Stomach (tissue), 4 donors: ENCODE measurements around the gene FAM98C.

Experiments
- CTCF ChIP-seq, 7 experiments: fragments of 450-650 bp in 4 of 7; fragments of 200-600 bp in 3 of 7; sonication (generic) in 3 of 7; IDR thresholded peaks; one replicate each; pipeline ENCODE4 v1.5.1; 2016 to 2019; ENCODE audit warnings: antibody characterized with exemption in 7 of 7, control low read depth in 2 of 7, mild to moderate bottlenecking in 1 of 7
- POLR2A ChIP-seq, 4 donors: fragments of 450-650 bp; IDR thresholded peaks; one replicate each; pipeline ENCODE4 v1.6.1; 2016; ENCODE audit warnings: antibody characterized with exemption in 4 of 4, control low read depth in 2 of 4, mild to moderate bottlenecking in 1 of 4, moderate library complexity in 1 of 4
- POLR2AphosphoS5 ChIP-seq, 3 donors: sonication (generic); formaldehyde crosslinking; IDR thresholded peaks; one replicate each; pipeline ENCODE4 v1.6.1; 2016; ENCODE audit warnings: antibody characterized with exemption in 3 of 3

DNA sequence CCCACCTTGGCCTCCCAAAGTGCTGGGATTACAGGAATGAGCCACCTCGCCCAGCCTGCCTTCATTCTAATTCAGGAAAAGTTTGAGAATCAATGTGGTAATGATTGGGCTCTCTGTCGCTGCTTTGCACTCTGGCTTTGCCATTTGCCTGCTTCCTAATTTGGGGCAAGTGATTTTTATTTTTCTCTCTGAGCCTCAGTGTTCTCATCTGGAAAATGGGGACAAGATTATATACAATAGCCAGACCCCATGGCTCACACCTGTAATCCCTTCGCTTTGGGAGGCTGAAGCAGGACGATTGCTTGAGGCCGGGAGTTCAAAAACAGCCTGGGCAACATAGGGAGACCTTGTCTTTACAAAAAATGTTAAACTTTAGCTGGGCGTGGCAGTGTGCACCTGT is 34.4 kb downstream of the FAM98C start:
- TF ChIP-seq CTCF (IDR thresholded peaks at IDR 0.05) (no peak), POLR2AphosphoS5 (IDR thresholded peaks at IDR 0.05) (no peak), POLR2A (IDR thresholded peaks at IDR 0.05) (no peak)
